ENCODE results near the gene ANAPC16. TPM values are rescaled to one million over a fixed set of nuclear protein-coding genes. Genes with fewer than 3 reads are reported as not detected.
A peak's percentile ranks its signal among the peaks of the same experiment; 100 is the strongest.

ANAPC16 gene
- polyA plus RNA-seq, 2 of the 4 experiments (the other 2 are of a cell fraction): 75.1 to 165 TPM

- Histone ChIP-seq H3K4me3 (no peak overlapping the region), H3K27ac (peak overlapping the region; percentile 46 to 72; a peak in 4 of 6 replicates)
- CTCF ChIA-PET: interaction anchor here (0.8 to 3.1 kb wide), 9 partner anchors 9 to 333 kb away, joined by 3 to 11 read pairs (median 4); no protein-coding TSS in a partner anchor
These were observed 13.7 kb downstream of the ANAPC16 start for GRCh38 chr10:72229261-72230251.

DNA sequence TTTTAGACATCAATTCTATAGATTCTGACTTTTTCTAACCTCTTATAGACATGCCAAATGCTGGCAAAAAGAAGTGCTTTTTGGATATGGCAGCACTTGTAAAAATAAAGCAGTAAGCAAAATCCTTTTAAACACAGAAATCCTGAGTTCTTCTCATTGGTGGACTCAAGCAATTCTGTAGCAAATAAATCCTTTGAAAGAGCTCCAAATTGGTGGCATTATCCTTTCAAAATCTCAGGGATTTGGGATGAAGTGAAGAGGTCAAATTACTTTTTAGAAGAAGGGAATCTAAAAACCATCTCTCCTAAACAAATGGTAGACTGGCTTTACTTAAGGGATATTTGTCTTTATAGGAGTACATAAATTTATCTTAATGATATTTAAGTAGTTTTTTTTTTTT is 17.8 kb downstream of the ANAPC16 start:
- ATAC-seq (no peak), FAIRE-seq (no peak), DNase-seq (ENCODE audit: low read depth in 1 of 2, low spot score in 1 of 2) (no peak)
- Histone ChIP-seq H3K9me3 (no peaks in the 10 kb centered on the region), H3K4me1 (peaks cover 22% of the 10 kb centered on the region), H3K4me3 (no peak overlapping the region), H3K4me2 (no peak overlapping the region), H3K27ac (no peak overlapping the region)
- TF ChIP-seq NR3C1 (IDR thresholded peaks at IDR 0.05): no peak
- TF ChIP-seq PBX3 (IDR thresholded peaks at IDR 0.05): no peak
- TF ChIP-seq, protein P1, sequence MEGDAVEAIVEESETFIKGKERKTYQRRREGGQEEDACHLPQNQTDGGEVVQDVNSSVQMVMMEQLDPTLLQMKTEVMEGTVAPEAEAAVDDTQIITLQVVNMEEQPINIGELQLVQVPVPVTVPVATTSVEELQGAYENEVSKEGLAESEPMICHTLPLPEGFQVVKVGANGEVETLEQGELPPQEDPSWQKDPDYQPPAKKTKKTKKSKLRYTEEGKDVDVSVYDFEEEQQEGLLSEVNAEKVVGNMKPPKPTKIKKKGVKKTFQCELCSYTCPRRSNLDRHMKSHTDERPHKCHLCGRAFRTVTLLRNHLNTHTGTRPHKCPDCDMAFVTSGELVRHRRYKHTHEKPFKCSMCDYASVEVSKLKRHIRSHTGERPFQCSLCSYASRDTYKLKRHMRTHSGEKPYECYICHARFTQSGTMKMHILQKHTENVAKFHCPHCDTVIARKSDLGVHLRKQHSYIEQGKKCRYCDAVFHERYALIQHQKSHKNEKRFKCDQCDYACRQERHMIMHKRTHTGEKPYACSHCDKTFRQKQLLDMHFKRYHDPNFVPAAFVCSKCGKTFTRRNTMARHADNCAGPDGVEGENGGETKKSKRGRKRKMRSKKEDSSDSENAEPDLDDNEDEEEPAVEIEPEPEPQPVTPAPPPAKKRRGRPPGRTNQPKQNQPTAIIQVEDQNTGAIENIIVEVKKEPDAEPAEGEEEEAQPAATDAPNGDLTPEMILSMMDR (IDR thresholded peaks at IDR 0.05): no peak
- TF ChIP-seq NFE2L2 (conservative IDR thresholded peaks at IDR 0.05; ENCODE audit: low read length): no peak
- no peak for TF ChIP-seq KDM5A (IDR thresholded peaks at IDR 0.05)
- no peak for TF ChIP-seq RCOR1 (IDR thresholded peaks at IDR 0.05; ENCODE audit: low read depth, low read length)
- TF ChIP-seq MAZ (IDR thresholded peaks at IDR 0.05; ENCODE audit: borderline replicate concordance, low read depth, low read length): no peak
- no peak for TF ChIP-seq RAD21 (conservative IDR thresholded peaks at IDR 0.05 in 1 of 2, IDR thresholded peaks at IDR 0.05 in 1 of 2)
- no peak for TF ChIP-seq CHD4 (IDR thresholded peaks at IDR 0.05; ENCODE audit: borderline replicate concordance)
- no peak for TF ChIP-seq TP53 (CRISPR knock-in tag; IDR thresholded peaks at IDR 0.05)
- no peak for TF ChIP-seq HEYL (CRISPR knock-in tag; IDR thresholded peaks at IDR 0.05)
- CTCF ChIA-PET: interaction anchor here (0.6 to 1.0 kb wide), 3 partner anchors 20 to 106 kb away, joined by 5 read pairs; no protein-coding TSS in a partner anchor
- POLR2A ChIA-PET: no interaction called here

More at GRCh38 chr10:72229261-72230251, 13.7 kb downstream of the ANAPC16 start:
- ATAC-seq: no peak
- whole genome bisulfite sequencing (ENCODE audit: missing lambda C conversion rate): 72% methylated on average over 8 of the region's 8 CpGs
- Histone ChIP-seq H3K4me1 (peaks cover 37% of the 10 kb centered on the region), H3K4me2 (peak overlapping the region; percentile 15; the same call in 2 of the 3 replicates), H3K9me3 (no peaks in the 10 kb centered on the region)
- TF ChIP-seq MAZ (IDR thresholded peaks at IDR 0.05; ENCODE audit: borderline replicate concordance, low read depth, low read length) (no peak), CEBPB (IDR thresholded peaks at IDR 0.05) (no peak), TP53 (CRISPR knock-in tag; IDR thresholded peaks at IDR 0.05) (no peak), NR3C1 (IDR thresholded peaks at IDR 0.05) (no peak), ZNF302 (CRISPR knock-in tag; IDR thresholded peaks at IDR 0.05) (no peak), REST (IDR thresholded peaks at IDR 0.05) (no peak), NFE2L2 (conservative IDR thresholded peaks at IDR 0.05; ENCODE audit: low read length) (no peak), HOXB13 (CRISPR knock-in tag; IDR thresholded peaks at IDR 0.05; ENCODE audit: low read depth) (no peak), RARB (CRISPR knock-in tag; IDR thresholded peaks at IDR 0.05) (no peak), HOXB5 (CRISPR knock-in tag; IDR thresholded peaks at IDR 0.05) (no peak), EHMT2 (IDR thresholded peaks at IDR 0.05; ENCODE audit: low read depth) (no peak)
- TF ChIP-seq, protein P2, sequence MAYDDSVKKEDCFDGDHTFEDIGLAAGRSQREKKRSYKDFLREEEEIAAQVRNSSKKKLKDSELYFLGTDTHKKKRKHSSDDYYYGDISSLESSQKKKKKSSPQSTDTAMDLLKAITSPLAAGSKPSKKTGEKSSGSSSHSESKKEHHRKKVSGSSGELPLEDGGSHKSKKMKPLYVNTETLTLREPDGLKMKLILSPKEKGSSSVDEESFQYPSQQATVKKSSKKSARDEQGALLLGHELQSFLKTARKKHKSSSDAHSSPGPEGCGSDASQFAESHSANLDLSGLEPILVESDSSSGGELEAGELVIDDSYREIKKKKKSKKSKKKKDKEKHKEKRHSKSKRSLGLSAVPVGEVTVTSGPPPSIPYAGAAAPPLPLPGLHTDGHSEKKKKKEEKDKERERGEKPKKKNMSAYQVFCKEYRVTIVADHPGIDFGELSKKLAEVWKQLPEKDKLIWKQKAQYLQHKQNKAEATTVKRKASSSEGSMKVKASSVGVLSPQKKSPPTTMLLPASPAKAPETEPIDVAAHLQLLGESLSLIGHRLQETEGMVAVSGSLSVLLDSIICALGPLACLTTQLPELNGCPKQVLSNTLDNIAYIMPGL (CRISPR knock-in tag; IDR thresholded peaks at IDR 0.05; ENCODE audit: borderline replicate concordance): no peak
- POLR2A ChIA-PET: interaction anchor here (1.4 kb wide), 1 partner anchor 44 kb away, joined by 7 read pairs; no protein-coding TSS in a partner anchor
- peak in 1 of 2 experiments; percentile 32 for DNase-seq (ENCODE audit: low read depth in 1 of 2, low spot score in 1 of 2)
- no peak for FAIRE-seq

Measured in A549 (cell line).